Activated naive CD8-positive, alpha-beta T cell treated with anti-CD3 and anti-CD28 coated beads, Interleukin-2, amount 50 U/mL, for 16 hours (primary cell): ENCODE measurements around the gene ZNF491.
A peak's percentile ranks its signal among the peaks of the same experiment; 100 is the strongest.
"Not testable (repeated sequence)": the region's sequence is repeated elsewhere in the genome, so short reads cannot be mapped to it uniquely, and the experiment has no call there.

ENCODE experiments used
- DNase-seq: peaks from one replicate; pipeline ENCODE4 v3.0.0-alpha.2; 2020; ENCODE audit warnings: low read depth, low spot score

The ZNF491 gene

GRCh38 chr19:11806354-11807098 is 8.2 kb downstream of the ZNF491 start:
- no peak for DNase-seq

- DNase-seq: no peak
Measured at GRCh38 chr19:11807099-11807380, 8.7 kb downstream of the ZNF491 start.

GRCh38 chr19:11813703-11814028 is 15.3 kb downstream of the ZNF491 start:
- DNase-seq: no peak

- peak; percentile 78 for DNase-seq
Measured at GRCh38 chr19:11814029-11814699, 15.8 kb downstream of the ZNF491 start, which contains the start of gene ZNF440. TSS of gene ZNF440 (plus strand) at chr19:11814273. CDS start at chr19:11814448, 175 bp downstream.

- no peak for DNase-seq
Measured at GRCh38 chr19:11814700-11815035, 16.3 kb downstream of the ZNF491 start.

- DNase-seq: no peak
Measured at GRCh38 chr19:11821474-11822109, 23.3 kb downstream of the ZNF491 start.

- not testable (repeated sequence) for DNase-seq
Measured at GRCh38 chr19:11828957-11829876, 30.9 kb downstream of the ZNF491 start.

GRCh38 chr19:11832253-11832912 is 34.1 kb downstream of the ZNF491 start:
- DNase-seq: no peak

GRCh38 chr19:11833541-11833940 is 35.2 kb downstream of the ZNF491 start:
- DNase-seq: no peak

GRCh38 chr19:11835626-11836066 is 37.3 kb downstream of the ZNF491 start:
- not testable (repeated sequence) for DNase-seq

- no peak for DNase-seq
Measured at GRCh38 chr19:11843722-11844121, 45.4 kb downstream of the ZNF491 start.

GRCh38 chr19:11847615-11848014 is 49.3 kb downstream of the ZNF491 start:
- DNase-seq: not testable (repeated sequence)

GRCh38 chr19:11848200-11848593 is 49.9 kb downstream of the ZNF491 start:
- no peak for DNase-seq

GRCh38 chr19:11848594-11849469 is 50.5 kb downstream of the ZNF491 start, which contains the start of gene ZNF439:
TSS of gene ZNF439 (plus strand) at chr19:11848726. CDS start at chr19:11848868, 142 bp downstream.
- DNase-seq: peak; percentile 84

- not testable (repeated sequence) for DNase-seq
Measured at GRCh38 chr19:11850289-11850688, 52.0 kb downstream of the ZNF491 start.

GRCh38 chr19:11853358-11853757 is 55.0 kb downstream of the ZNF491 start:
- no peak for DNase-seq

- no peak for DNase-seq
Measured at GRCh38 chr19:11856596-11857250, 58.4 kb downstream of the ZNF491 start.
